GM18867 (cell line): Measurements from ENCODE around the gene TRMT112.

Experiments
- ATAC-seq: cut with Tn5 transposase; IDR thresholded peaks from one replicate; pipeline ENCODE4 v1.9.1; 2021; ENCODE audit warnings: mild to moderate bottlenecking, moderate library complexity; ENCODE audit not compliant: unreplicated experiment

TRMT112 gene

GRCh38 chr11:64294774-64295173, 22.6 kb downstream of the TRMT112 start:
- ATAC-seq: no peak

DNA sequence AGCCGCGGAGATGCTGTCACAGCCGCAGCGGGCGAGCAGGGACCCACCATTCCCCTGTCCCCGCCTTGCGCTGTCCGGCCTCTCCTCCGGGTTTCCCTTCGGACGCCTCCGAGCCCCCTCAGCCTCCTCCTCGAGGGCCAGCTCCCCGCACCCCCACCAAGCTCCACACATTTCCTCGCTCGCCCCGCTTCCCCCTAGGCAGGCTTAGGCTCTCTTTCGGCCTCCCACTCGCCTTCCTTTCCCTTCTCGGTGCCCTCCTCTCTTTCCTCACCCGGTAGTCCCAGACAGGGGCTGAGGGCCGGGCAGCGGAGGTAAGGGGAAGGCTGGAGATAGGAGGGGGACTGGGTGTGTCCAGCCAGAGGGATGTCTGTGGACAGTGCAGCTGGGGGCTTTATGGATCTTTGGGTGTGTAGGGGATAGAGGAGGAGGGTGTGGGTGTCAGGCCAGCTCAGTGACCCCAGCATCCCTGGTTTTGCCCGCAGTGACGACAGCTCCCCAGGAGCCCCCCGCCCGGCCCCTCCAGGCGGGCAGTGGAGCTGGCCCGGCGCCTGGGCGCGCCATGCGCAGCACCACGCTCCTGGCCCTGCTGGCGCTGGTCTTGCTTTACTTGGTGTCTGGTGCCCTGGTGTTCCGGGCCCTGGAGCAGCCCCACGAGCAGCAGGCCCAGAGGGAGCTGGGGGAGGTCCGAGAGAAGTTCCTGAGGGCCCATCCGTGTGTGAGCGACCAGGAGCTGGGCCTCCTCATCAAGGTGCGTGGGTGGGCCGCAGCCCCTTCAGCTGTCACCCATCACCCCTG, 24.7 kb downstream of the TRMT112 start:
- no peak for ATAC-seq

- no peak for ATAC-seq
Measured at GRCh38 chr11:64291752-64292459, 25.5 kb downstream of the TRMT112 start.

DNA sequence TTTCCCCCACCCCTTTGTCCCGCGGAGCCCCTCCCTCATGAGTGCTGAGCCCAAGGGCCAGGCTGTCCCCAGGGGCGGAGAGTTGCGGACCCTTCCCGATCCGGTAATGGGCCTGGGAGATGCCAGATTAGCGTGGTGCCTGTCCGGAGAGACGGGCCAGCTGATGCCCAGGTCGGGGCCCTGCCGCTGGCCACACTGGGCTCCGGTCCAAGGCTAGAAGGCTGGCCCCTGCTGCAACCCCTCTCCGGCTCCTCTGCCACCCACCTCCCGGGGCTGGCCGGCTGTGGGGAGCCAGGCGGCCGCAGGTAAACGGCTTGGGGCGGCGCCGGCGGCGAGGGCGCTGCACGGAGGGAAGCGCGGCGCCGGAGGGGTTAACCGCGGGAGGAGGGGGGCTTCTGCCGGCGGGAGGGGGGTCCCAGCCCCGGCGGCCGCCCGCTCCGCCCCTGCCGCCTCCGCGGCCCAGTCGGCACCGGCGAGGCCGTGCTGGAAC, 26.1 kb downstream of the TRMT112 start, which contains the start of gene KCNK4:
TSS of gene KCNK4 (plus strand) at position 41 of the 490 bp plus-strand sequence. CDS start 1,717 bp downstream, outside the sequence.
- ATAC-seq: no peak

GRCh38 chr11:64290352-64291261, 26.8 kb downstream of the TRMT112 start:
- no peak for ATAC-seq

- no peak for ATAC-seq
Measured at GRCh38 chr11:64289002-64289564, 28.3 kb downstream of the TRMT112 start.

DNA sequence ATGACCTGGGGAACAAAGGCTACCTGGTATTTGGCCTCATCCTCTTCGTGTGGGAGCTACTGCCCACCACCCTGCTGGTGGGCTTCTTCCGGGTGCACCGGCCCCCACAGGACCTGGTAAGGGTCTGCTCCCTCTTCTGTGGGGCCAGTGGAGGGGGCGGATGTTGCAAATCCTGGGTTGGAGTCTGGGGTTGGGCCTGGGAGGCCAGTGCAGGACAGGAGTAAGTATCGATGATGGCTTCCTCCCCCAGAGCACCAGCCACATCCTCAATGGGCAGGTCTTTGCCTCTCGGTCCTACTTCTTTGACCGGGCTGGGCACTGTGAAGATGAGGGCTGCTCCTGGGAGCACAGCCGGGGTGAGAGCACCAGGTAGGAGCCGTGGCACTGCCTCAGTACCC, 29.0 kb downstream of the TRMT112 start:
- ATAC-seq: no peak

DNA sequence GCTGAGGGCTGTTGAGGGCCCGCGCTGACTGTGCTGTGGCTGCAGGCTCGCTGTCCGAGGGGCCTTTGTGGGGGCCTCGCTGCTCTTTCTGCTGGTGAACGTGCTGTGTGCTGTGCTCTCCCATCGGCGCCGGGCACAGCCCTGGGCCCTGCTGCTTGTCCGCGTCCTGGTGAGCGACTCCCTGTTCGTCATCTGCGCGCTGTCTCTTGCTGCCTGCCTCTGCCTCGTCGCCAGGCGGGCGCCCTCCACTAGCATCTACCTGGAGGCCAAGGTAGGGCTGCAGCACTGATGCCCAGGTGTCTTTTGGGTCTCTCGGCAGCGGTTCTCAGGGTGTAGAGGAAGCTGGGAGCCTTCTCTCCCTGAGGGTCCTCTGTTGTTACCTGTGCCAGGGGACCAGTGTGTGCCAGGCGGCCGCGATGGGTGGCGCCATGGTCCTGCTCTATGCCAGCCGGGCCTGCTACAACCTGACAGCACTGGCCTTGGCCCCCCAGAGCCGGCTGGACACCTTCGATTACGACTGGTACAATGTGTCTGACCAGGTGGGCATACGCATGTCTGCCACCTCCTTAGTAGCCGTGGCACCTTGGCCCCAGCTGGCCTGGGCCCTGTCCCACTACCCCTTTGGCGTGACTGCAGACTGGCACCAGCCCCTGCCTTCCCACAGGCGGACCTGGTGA, 29.5 kb downstream of the TRMT112 start:
- no peak for ATAC-seq

DNA sequence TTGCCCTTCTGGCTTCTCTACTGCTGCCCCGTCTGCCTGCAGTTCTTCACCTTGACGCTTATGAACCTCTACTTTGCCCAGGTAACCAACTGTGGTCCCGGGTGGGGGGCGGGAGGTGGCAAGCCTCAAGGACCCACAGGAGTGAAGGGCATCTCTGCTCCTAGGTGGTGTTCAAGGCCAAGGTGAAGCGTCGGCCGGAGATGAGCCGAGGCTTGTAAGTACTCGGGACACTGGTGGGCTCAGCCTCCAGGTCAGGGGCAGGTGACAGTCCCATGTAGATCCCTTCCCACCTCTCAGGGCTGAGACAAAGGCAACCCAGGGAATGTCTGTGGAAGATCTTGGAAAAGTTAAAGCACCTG, 30.6 kb downstream of the TRMT112 start:
- no peak for ATAC-seq

DNA sequence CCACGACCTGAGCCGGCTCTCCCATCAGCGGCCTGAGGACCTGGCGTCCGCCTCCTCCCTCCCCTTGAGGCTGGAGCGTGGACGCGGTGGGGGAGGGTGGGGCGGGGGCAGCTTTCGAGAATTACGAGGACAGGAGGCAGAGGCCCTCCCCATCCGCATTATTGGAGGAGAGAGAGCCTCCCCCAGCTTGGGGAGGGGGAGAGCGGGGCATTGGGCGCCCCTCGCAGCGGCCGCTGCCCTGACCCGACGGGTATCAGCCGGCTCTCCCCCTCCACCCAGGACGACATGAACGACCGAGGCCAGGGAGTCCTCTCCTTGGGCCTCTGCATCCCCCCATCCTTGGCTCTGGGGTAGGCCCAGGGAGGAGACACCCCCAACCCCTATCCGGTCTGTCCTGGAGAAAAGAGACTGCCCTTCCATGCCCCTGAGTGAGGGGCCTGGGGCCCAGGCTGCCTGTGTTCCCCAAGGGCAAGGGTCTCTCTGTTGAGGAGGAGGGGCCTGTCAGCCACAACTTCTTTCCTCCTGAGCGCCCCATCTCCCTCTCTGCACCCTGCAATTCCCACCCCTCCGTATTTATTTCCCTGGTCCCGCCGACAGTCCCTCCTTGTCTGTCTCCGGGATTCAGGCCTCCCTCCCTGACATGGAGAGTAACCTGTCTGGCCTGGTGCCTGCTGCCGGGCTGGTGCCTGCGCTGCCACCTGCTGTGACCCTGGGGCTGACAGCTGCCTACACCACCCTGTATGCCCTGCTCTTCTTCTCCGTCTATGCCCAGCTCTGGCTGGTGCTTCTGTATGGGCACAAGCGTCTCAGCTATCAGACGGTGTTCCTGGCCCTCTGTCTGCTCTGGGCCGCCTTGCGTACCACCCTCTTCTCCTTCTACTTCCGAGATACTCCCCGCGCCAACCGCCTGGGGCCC, 31.2 kb downstream of the TRMT112 start:
- peak; percentile 0 for ATAC-seq

DNA sequence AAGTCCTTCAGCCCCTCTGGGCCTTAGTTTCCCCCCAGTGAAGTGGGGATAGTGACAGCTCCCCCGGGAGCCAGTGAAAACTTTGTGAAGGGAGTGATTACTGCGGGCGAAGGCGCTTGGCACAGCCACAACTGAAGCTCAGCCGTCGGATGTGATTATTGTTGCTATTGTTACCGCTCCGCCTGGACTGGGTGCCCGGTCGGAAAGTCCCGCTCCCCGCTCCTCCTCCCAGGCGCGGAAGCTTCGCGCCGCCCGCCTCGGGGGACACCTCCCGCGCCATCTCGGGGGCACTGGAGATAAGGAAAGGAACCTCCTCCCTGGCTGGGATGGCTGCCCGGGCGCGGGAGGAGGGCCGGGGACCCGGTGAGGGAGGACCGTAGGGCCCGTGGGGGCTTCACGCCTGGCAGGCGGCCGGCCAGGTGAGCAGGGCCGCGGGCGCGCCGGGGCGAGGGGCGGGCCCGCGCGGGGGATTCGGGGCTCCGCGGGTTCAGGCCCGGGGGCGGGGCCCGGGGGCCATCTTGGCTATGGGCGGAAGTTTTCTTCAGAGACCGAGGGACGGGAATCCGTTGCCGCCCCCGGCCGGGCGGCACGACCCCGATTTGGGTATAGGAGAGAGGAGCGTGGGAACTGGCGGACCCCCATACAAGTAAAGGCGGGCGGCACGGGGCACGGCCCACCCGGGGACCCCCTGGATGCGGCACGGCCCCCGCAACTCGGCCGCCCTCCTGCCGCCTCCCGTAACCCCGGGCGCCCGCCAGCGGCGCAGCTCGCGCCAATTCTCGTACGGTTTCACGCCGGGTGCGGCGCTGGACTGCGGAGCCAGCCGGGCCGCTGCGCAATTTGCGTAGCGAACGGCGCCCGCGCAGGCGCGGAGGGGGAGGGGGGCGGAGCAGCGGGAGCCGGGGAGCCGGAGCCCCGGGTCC, 32.1 kb downstream of the TRMT112 start, which contains the start of gene GPR137:
TSS of gene GPR137 (plus strand) at position 887 of the 923 bp plus-strand sequence. CDS start 677 bp downstream, outside the sequence.
- ATAC-seq: peak; percentile 61

DNA sequence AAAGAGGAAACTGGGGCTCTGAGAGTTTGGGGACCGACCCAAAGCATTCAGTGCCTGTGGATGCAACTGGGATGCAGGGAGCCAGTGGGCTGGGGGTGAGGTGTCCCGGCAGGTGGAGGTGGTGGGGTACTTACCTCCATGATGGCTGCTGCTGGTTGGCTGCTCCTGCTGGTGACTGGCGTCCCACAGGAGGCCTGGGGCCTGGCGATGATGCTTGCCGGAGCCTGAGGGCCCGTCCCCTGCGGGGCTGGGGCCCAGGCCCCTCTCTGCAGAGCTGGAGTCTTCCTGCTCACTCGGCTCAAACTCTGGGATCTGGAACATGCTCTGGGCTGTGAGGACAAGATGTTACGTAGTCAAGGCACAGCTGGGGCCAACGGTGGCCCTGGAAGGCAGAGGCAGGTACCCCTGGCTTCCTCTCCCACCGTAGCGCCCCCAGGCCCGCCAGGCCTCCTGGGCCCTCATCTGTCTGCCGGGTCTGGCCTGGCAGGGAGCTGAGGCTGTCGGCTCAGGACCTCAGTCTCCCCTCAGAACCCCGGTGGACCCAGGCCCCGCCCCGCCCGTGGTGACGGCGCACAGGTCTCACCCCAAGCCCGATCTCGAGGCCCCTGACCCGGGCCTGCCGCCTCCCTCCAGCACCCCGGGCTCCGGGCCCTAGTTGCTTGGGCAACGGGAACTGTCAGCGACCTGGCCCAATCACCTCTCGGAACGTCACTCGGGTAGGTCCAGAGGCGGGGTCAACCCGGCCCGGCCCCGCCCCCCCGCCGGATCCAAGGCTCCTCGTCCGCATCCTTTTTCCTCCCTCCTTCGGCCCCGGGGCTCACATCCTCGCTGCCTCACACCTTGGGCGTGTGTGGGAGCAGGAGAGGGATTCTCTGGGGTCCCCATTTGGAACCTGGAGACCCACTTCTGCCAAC, 33.1 kb downstream of the TRMT112 start, which contains the start of gene BAD:
TSS of gene BAD (minus strand) at position 618 of the 914 bp plus-strand sequence. CDS start at position 321, 297 bp downstream.
- ATAC-seq: peak; percentile 71

GRCh38 chr11:64283092-64283491, 34.3 kb downstream of the TRMT112 start:
- no peak for ATAC-seq

- ATAC-seq: no peak
Measured at GRCh38 chr11:64281957-64282770, 35.2 kb downstream of the TRMT112 start.

DNA sequence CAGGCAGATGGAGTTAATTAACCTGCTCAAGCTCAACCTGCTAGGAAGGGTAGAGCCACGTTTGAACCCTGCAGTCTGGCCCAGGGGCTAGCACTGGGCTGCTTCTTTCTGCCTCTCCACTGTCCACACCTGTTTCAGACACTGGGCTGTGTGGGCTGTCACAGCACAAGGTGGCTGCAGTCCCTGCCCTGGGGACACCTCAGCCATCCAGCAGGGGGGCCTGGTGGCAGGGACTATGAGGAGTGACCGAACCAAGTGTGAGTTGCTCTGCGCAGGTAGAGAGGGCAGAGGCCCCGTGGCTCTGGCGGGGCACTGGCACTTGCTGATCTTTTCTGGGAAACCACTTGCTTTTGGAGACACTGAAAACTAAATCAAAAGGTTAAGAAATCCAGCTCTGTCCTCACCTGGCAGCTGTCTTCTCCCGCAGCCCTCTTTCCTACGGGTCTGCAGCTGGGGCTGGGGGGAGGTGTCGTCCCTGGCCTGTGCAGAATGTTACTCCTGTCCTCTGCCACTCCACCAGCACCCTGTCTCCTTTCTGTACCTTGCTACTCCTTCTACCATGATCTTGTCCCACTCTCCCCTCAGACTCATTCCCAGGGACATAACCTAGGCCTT, 38.7 kb downstream of the TRMT112 start:
- no peak for ATAC-seq
